Raji (cell line): ENCODE results near the gene MRPL38.

ENCODE experiments used
- POLR2A ChIP-seq: IDR thresholded peaks from 2 replicates; pipeline ENCODE4 v1.6.1; 2011; ENCODE audit warnings: low read depth, low read length, control low read depth; ENCODE audit not compliant: insufficient read depth

The MRPL38 gene

GRCh38 chr17:75877752-75878173 is 26.9 kb downstream of the MRPL38 start:
- TF ChIP-seq POLR2A = no peak

- TF ChIP-seq POLR2A = no peak
These were observed 27.5 kb downstream of the MRPL38 start for GRCh38 chr17:75876938-75877751.

- no peak for TF ChIP-seq POLR2A
These were observed 28.3 kb downstream of the MRPL38 start for GRCh38 chr17:75876190-75876937.

GRCh38 chr17:75875940-75876189 is 28.8 kb downstream of the MRPL38 start:
- no peak for TF ChIP-seq POLR2A

- no peak for TF ChIP-seq POLR2A
These were observed 29.3 kb downstream of the MRPL38 start for GRCh38 chr17:75875182-75875939.

- TF ChIP-seq POLR2A = no peak
These were observed 30.1 kb downstream of the MRPL38 start for GRCh38 chr17:75874323-75875181.

GRCh38 chr17:75873587-75874322 is 30.9 kb downstream of the MRPL38 start:
- no peak for TF ChIP-seq POLR2A

GRCh38 chr17:75872434-75873351 is 32.0 kb downstream of the MRPL38 start:
- no peak for TF ChIP-seq POLR2A

- TF ChIP-seq POLR2A = no peak
These were observed 35.2 kb downstream of the MRPL38 start for GRCh38 chr17:75869282-75870141.

- no peak for TF ChIP-seq POLR2A
These were observed 40.2 kb downstream of the MRPL38 start for GRCh38 chr17:75864448-75864871.

- TF ChIP-seq POLR2A = no peak
These were observed 42.8 kb downstream of the MRPL38 start for GRCh38 chr17:75861927-75862317.

GRCh38 chr17:75856062-75856756 is 48.5 kb downstream of the MRPL38 start:
- no peak for TF ChIP-seq POLR2A
